Keratinocyte (primary cell): ENCODE data around the gene SHPK.

Source experiments
- EZH2 ChIP-seq: IDR thresholded peaks from one replicate; pipeline ENCODE4 v1.6.1; 2012; ENCODE audit warnings: inconsistent platforms, mild to moderate bottlenecking, low read length, moderate library complexity
- TF ChIP-seq, protein P1 (sequence below), 3 experiments: IDR thresholded peaks in 1 of 3; conservative IDR thresholded peaks in 1 of 3; optimal IDR thresholded peaks in 1 of 3; 2 replicates in 2 of 3; 3 replicates in 1 of 3; pipeline versions ENCODE3 to v1.5.1; 2011; ENCODE audit warnings: low read length in 3 of 3, mild to moderate bottlenecking in 3 of 3, moderate library complexity in 2 of 3, control low read depth in 1 of 3, inconsistent platforms in 1 of 3; ENCODE audit not compliant: insufficient read depth in 2 of 3; ENCODE audit errors: extremely low read depth in 1 of 3

DNA sequence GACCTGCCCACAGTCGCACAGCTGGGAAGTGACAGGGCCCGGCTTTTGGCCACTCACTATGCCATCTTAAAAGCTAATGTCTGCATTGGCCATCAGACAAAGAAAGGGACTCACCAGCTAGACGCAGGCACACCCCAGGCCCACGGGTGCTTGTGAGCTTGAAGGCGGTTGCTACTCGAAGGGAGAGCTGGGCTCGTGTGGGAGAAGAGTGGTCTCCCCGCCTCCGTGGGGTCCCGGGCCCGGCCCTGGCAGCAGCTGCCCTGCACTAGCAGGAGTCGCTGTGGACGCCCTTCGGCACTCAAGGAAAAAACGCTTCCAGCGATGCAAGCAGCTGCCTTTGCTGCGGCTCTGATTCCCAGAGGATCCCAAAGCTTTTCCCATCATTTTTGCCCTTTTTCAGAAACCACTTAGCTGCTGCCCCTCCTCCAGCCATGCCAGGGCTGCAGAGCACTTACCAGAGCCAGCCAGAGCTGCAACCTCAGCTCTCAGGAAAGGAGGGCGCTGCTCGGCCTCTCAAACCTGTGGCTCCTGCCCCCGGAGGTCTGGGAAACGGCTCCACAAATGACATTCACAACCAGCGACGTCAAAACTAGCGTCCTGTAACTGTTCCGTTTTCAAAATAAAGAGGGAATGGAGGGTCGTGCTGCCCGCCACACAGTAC, 39.1 kb downstream of the SHPK start:
- TF ChIP-seq, protein P1, sequence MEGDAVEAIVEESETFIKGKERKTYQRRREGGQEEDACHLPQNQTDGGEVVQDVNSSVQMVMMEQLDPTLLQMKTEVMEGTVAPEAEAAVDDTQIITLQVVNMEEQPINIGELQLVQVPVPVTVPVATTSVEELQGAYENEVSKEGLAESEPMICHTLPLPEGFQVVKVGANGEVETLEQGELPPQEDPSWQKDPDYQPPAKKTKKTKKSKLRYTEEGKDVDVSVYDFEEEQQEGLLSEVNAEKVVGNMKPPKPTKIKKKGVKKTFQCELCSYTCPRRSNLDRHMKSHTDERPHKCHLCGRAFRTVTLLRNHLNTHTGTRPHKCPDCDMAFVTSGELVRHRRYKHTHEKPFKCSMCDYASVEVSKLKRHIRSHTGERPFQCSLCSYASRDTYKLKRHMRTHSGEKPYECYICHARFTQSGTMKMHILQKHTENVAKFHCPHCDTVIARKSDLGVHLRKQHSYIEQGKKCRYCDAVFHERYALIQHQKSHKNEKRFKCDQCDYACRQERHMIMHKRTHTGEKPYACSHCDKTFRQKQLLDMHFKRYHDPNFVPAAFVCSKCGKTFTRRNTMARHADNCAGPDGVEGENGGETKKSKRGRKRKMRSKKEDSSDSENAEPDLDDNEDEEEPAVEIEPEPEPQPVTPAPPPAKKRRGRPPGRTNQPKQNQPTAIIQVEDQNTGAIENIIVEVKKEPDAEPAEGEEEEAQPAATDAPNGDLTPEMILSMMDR (optimal IDR thresholded peaks at IDR 0.05 in 1 of 3, IDR thresholded peaks at IDR 0.05 in 1 of 3, conservative IDR thresholded peaks at IDR 0.05 in 1 of 3; ENCODE audit: extremely low read depth in 1 of 3, insufficient read depth in 2 of 3, low read length in 3 of 3) = no peak
- TF ChIP-seq EZH2 = no peak
